ENCODE data around the gene BCDIN3D.

DNA sequence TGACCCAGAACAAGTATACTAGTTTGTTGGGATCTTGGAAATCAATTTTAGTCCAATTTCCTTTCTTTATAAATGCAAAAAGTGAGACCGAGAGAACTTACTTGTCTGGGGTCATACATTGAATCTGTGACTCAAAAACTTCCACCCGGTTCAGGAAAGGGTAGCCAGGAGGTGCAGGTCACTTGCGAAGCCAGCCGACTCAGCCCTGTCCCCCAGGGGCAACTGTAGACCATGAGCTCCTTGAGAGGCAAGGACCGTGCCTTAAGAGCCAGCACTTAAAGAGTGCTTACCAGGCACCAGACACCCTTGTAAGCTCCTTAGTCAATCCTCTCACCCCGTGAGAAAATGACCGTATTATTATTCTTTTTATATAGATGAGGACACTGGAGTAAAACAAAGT, 505 bp upstream of the BCDIN3D start:
- TF ChIP-seq, protein P1, sequence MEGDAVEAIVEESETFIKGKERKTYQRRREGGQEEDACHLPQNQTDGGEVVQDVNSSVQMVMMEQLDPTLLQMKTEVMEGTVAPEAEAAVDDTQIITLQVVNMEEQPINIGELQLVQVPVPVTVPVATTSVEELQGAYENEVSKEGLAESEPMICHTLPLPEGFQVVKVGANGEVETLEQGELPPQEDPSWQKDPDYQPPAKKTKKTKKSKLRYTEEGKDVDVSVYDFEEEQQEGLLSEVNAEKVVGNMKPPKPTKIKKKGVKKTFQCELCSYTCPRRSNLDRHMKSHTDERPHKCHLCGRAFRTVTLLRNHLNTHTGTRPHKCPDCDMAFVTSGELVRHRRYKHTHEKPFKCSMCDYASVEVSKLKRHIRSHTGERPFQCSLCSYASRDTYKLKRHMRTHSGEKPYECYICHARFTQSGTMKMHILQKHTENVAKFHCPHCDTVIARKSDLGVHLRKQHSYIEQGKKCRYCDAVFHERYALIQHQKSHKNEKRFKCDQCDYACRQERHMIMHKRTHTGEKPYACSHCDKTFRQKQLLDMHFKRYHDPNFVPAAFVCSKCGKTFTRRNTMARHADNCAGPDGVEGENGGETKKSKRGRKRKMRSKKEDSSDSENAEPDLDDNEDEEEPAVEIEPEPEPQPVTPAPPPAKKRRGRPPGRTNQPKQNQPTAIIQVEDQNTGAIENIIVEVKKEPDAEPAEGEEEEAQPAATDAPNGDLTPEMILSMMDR (IDR thresholded peaks at IDR 0.05): no peak
- TF ChIP-seq POLR2A (IDR thresholded peaks at IDR 0.05; ENCODE audit: low read depth) (no peak), POLR2AphosphoS5 (IDR thresholded peaks at IDR 0.05) (no peak)

All from esophagus muscularis mucosa (tissue), 3 donors.